SK-N-SH treated with all-trans-retinoic acid at 6 μM for 48 hours (cell line): ENCODE results near the gene PPFIA4.

Experiments
- CREB5 ChIP-seq: fragments of 250-450 bp; sonication (Bioruptor Pico); IDR thresholded peaks from 2 replicates; pipeline ENCODE4 v1.5.1; 2020; ENCODE audit warnings: low read depth, mild to moderate bottlenecking, moderate library complexity
- ISL1 ChIP-seq: fragments of 250-450 bp; sonication (Bioruptor Pico); IDR thresholded peaks from 2 replicates; pipeline ENCODE4 v2.1.2; 2022; ENCODE audit warnings: mild to moderate bottlenecking, moderate library complexity
- PATZ1 ChIP-seq: fragments of 250-450 bp; sonication (Bioruptor Pico); IDR thresholded peaks from 2 replicates; pipeline ENCODE4 v1.8.0; 2020; ENCODE audit warnings: mild to moderate bottlenecking, moderate library complexity, borderline replicate concordance
- PPARA ChIP-seq: fragments of 250-450 bp; sonication (Bioruptor Pico); IDR thresholded peaks from 2 replicates; pipeline ENCODE4 v1.5.0; 2020; ENCODE audit warnings: mild to moderate bottlenecking, borderline replicate concordance
- RARB ChIP-seq: fragments of 250-450 bp; sonication (Bioruptor Pico); IDR thresholded peaks from 2 replicates; pipeline ENCODE4 v1.8.0; 2021; ENCODE audit warnings: mild to moderate bottlenecking, moderate library complexity
- SNAI2 ChIP-seq: fragments of 250-450 bp; sonication (Bioruptor Pico); IDR thresholded peaks from 2 replicates; pipeline ENCODE4 v1.5.0; 2020; ENCODE audit warnings: mild to moderate bottlenecking, moderate library complexity
- ZFP3 ChIP-seq: fragments of 250-450 bp; sonication (Bioruptor Pico); IDR thresholded peaks from 2 replicates; pipeline ENCODE4 v1.5.0; 2020; ENCODE audit warnings: mild to moderate bottlenecking, moderate library complexity
- ZFP30 ChIP-seq: fragments of 450-650 bp; formaldehyde crosslinking; IDR thresholded peaks from 2 replicates; pipeline ENCODE4 v1.5.0; 2022; ENCODE audit warnings: mild to moderate bottlenecking, moderate library complexity
- ZNF70 ChIP-seq: fragments of 450-650 bp; formaldehyde crosslinking; IDR thresholded peaks from 2 replicates; pipeline ENCODE4 v1.5.0; 2020; ENCODE audit warnings: mild to moderate bottlenecking, moderate library complexity

- TF ChIP-seq ZFP30 (CRISPR knock-in tag) (no peak), RARB (CRISPR knock-in tag) (no peak), ISL1 (CRISPR knock-in tag) (no peak), ZNF70 (no peak), CREB5 (CRISPR knock-in tag) (no peak), PPARA (CRISPR knock-in tag) (no peak), ZFP3 (CRISPR knock-in tag) (no peak), SNAI2 (CRISPR knock-in tag) (no peak), PATZ1 (CRISPR knock-in tag) (no peak)
These were observed 58.6 kb downstream of the PPFIA4 start for GRCh38 chr1:203084588-203085527.
